Astrocyte (in vitro differentiated cells and primary cell): ENCODE results near the gene SEC24D.

Experiments
- EZH2 ChIP-seq: IDR thresholded peaks from 2 replicates; pipeline ENCODE4 v1.6.1; 2012; ENCODE audit warnings: mild to moderate bottlenecking, low read length, inconsistent platforms; ENCODE audit not compliant: insufficient read depth
- TF ChIP-seq, protein P1 (sequence below): IDR thresholded peaks from 2 replicates; pipeline ENCODE4 v1.5.1; 2011; ENCODE audit warnings: low read depth, mild to moderate bottlenecking, inconsistent platforms, low read length, moderate library complexity; ENCODE audit not compliant: insufficient read depth

DNA sequence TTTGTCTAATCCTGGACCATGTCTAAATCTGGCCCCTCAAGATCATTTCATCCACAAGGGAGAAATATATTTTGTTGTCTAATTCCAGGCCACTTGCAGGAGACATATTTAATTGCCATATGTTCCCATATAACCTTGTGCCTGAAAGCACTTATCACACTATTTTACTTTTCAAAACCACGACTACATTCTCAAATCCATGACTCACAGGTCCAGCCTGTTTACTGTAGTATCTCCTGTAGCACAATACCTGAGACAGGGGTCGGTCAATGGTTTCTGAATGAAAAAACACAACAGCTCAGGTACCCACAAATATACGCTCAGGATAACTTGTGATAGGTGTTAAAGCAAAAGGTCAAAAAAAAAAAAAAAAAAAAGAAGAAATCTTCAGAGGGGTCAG is 60.9 kb downstream of the SEC24D start:
- TF ChIP-seq, protein P1, sequence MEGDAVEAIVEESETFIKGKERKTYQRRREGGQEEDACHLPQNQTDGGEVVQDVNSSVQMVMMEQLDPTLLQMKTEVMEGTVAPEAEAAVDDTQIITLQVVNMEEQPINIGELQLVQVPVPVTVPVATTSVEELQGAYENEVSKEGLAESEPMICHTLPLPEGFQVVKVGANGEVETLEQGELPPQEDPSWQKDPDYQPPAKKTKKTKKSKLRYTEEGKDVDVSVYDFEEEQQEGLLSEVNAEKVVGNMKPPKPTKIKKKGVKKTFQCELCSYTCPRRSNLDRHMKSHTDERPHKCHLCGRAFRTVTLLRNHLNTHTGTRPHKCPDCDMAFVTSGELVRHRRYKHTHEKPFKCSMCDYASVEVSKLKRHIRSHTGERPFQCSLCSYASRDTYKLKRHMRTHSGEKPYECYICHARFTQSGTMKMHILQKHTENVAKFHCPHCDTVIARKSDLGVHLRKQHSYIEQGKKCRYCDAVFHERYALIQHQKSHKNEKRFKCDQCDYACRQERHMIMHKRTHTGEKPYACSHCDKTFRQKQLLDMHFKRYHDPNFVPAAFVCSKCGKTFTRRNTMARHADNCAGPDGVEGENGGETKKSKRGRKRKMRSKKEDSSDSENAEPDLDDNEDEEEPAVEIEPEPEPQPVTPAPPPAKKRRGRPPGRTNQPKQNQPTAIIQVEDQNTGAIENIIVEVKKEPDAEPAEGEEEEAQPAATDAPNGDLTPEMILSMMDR = no peak
- TF ChIP-seq EZH2 = no peak
